K562 (cell line): ENCODE results near the gene ITPR2.

Experiments used
- EP300 ChIP-seq: IDR thresholded peaks from 2 replicates; pipeline ENCODE4 v1.6.1; 2012; ENCODE audit warnings: low read length, improper control_type of control experiment
- MYNN ChIP-seq, 2 experiments: sonication (generic); formaldehyde crosslinking in 1 of 2; IDR thresholded peaks; 2 replicates each; pipeline versions ENCODE4 v1.5.0 to v1.6.1; 2016 to 2020; ENCODE audit warnings: antibody characterized with exemption in 1 of 2, missing genetic modification reagents in 1 of 2
- POLR2A ChIP-seq: fragments of 450-650 bp; conservative IDR thresholded peaks from 2 replicates; pipeline ENCODE4 v1.6.1; 2016
- ZNF121 ChIP-seq: sonication (generic); formaldehyde crosslinking; conservative IDR thresholded peaks from 2 replicates; pipeline ENCODE4 v1.8.0; 2022; ENCODE audit warnings: missing genetic modification reagents
- TF ChIP-seq, protein P1 (sequence below), 3 experiments: IDR thresholded peaks in 2 of 3; conservative IDR thresholded peaks in 1 of 3; 2 replicates each; pipeline ENCODE4 v1.5.1; 2011 to 2012; ENCODE audit warnings: low read length in 3 of 3, mild to moderate bottlenecking in 3 of 3, control low read depth in 2 of 3, improper control_type of control experiment in 1 of 3, inconsistent platforms in 1 of 3, low read depth in 1 of 3, mixed read lengths in 1 of 3, moderate library complexity in 1 of 3; ENCODE audit not compliant: insufficient read depth in 2 of 3
- TF ChIP-seq, protein P2 (sequence below): fragments of 450-650 bp; IDR thresholded peaks from 2 replicates; pipeline ENCODE4 v1.6.1; 2016; ENCODE audit warnings: low read depth
- TF ChIP-seq, protein P3 (sequence below): sonication (generic); formaldehyde crosslinking; IDR thresholded peaks from 2 replicates; pipeline ENCODE4 v1.8.1; 2022; ENCODE audit warnings: missing genetic modification reagents
- TF ChIP-seq, protein P4 (sequence below): fragments of 250-450 bp; sonication (Bioruptor Pico); IDR thresholded peaks from 2 replicates; pipeline ENCODE4 v1.4.0; 2020; ENCODE audit warnings: mild to moderate bottlenecking, moderate library complexity, borderline replicate concordance

DNA sequence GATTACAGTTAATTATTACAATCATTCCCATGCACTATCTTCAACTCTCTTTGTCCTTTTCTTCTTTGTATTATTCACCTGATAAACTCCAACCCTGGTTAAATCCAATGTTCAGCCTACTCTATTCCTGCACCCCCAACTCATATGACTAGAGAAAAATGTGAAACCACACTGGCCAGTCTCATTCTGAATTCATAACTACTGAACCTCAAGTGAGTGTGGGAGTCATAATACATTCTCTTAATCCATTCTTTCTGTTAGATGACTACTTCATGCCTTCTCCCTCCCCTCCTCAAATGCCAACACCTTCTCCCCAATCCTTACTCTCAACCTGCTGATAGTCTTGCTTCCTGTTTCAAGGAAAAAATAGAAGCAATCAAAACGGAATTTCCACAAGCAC, 22.3 kb upstream of the ITPR2 start:
- TF ChIP-seq MYNN (IDR thresholded peaks at IDR 0.05): no peak
- TF ChIP-seq MYNN (CRISPR knock-in tag; IDR thresholded peaks at IDR 0.05): no peak
- TF ChIP-seq, protein P1, sequence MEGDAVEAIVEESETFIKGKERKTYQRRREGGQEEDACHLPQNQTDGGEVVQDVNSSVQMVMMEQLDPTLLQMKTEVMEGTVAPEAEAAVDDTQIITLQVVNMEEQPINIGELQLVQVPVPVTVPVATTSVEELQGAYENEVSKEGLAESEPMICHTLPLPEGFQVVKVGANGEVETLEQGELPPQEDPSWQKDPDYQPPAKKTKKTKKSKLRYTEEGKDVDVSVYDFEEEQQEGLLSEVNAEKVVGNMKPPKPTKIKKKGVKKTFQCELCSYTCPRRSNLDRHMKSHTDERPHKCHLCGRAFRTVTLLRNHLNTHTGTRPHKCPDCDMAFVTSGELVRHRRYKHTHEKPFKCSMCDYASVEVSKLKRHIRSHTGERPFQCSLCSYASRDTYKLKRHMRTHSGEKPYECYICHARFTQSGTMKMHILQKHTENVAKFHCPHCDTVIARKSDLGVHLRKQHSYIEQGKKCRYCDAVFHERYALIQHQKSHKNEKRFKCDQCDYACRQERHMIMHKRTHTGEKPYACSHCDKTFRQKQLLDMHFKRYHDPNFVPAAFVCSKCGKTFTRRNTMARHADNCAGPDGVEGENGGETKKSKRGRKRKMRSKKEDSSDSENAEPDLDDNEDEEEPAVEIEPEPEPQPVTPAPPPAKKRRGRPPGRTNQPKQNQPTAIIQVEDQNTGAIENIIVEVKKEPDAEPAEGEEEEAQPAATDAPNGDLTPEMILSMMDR (IDR thresholded peaks at IDR 0.05 in 2 of 3, conservative IDR thresholded peaks at IDR 0.05 in 1 of 3; ENCODE audit: insufficient read depth in 2 of 3, low read depth in 1 of 3, low read length in 3 of 3): no peak
- TF ChIP-seq, protein P2, sequence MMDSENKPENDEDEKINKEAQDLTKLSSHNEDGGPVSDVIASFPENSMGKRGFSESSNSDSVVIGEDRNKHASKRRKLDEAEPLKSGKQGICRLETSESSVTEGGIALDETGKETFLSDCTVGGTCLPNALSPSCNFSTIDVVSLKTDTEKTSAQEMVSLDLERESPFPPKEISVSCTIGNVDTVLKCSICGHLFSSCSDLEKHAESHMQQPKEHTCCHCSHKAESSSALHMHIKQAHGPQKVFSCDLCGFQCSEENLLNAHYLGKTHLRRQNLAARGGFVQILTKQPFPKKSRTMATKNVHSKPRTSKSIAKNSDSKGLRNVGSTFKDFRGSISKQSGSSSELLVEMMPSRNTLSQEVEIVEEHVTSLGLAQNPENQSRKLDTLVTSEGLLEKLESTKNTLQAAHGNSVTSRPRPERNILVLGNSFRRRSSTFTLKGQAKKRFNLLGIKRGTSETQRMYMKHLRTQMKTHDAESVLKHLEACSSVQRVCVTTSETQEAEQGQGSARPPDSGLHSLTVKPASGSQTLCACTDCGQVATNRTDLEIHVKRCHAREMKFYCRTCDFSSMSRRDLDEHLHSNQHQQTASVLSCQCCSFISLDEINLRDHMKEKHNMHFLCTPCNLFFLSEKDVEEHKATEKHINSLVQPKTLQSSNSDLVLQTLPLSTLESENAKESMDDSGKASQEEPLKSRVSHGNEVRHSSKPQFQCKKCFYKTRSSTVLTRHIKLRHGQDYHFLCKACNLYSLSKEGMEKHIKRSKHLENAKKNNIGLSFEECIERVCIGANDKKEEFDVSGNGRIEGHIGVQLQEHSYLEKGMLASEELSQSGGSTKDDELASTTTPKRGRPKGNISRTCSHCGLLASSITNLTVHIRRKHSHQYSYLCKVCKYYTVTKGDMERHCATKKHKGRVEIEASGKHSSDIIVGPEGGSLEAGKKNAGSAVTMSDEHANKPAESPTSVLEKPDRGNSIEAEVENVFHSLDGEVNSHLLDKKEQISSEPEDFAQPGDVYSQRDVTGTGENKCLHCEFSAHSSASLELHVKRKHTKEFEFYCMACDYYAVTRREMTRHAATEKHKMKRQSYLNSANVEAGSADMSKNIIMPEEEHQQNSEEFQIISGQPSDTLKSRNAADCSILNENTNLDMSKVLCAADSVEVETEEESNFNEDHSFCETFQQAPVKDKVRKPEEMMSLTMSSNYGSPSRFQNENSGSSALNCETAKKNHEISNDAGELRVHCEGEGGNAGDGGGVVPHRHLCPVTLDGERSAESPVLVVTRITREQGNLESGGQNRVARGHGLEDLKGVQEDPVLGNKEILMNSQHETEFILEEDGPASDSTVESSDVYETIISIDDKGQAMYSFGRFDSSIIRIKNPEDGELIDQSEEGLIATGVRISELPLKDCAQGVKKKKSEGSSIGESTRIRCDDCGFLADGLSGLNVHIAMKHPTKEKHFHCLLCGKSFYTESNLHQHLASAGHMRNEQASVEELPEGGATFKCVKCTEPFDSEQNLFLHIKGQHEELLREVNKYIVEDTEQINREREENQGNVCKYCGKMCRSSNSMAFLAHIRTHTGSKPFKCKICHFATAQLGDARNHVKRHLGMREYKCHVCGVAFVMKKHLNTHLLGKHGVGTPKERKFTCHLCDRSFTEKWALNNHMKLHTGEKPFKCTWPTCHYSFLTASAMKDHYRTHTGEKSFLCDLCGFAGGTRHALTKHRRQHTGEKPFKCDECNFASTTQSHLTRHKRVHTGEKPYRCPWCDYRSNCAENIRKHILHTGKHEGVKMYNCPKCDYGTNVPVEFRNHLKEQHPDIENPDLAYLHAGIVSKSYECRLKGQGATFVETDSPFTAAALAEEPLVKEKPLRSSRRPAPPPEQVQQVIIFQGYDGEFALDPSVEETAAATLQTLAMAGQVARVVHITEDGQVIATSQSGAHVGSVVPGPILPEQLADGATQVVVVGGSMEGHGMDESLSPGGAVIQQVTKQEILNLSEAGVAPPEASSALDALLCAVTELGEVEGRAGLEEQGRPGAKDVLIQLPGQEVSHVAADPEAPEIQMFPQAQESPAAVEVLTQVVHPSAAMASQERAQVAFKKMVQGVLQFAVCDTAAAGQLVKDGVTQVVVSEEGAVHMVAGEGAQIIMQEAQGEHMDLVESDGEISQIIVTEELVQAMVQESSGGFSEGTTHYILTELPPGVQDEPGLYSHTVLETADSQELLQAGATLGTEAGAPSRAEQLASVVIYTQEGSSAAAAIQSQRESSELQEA: no peak
- TF ChIP-seq EP300: no peak
- TF ChIP-seq, protein P3, sequence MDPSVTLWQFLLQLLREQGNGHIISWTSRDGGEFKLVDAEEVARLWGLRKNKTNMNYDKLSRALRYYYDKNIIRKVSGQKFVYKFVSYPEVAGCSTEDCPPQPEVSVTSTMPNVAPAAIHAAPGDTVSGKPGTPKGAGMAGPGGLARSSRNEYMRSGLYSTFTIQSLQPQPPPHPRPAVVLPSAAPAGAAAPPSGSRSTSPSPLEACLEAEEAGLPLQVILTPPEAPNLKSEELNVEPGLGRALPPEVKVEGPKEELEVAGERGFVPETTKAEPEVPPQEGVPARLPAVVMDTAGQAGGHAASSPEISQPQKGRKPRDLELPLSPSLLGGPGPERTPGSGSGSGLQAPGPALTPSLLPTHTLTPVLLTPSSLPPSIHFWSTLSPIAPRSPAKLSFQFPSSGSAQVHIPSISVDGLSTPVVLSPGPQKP (CRISPR knock-in tag): no peak
- no peak for TF ChIP-seq ZNF121 (CRISPR knock-in tag)
- no peak for TF ChIP-seq POLR2A
- TF ChIP-seq, protein P4, sequence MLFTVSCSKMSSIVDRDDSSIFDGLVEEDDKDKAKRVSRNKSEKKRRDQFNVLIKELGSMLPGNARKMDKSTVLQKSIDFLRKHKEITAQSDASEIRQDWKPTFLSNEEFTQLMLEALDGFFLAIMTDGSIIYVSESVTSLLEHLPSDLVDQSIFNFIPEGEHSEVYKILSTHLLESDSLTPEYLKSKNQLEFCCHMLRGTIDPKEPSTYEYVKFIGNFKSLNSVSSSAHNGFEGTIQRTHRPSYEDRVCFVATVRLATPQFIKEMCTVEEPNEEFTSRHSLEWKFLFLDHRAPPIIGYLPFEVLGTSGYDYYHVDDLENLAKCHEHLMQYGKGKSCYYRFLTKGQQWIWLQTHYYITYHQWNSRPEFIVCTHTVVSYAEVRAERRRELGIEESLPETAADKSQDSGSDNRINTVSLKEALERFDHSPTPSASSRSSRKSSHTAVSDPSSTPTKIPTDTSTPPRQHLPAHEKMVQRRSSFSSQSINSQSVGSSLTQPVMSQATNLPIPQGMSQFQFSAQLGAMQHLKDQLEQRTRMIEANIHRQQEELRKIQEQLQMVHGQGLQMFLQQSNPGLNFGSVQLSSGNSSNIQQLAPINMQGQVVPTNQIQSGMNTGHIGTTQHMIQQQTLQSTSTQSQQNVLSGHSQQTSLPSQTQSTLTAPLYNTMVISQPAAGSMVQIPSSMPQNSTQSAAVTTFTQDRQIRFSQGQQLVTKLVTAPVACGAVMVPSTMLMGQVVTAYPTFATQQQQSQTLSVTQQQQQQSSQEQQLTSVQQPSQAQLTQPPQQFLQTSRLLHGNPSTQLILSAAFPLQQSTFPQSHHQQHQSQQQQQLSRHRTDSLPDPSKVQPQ (CRISPR knock-in tag): no peak
